IPS DF 4.7 (cell line): ENCODE data around the gene MAP4K4.

Experiments used
- DNase-seq: peaks from one replicate; pipeline ENCODE4 v3.0.0-alpha.2; 2013; ENCODE audit warnings: low spot score; ENCODE audit errors: extremely low read depth

Gene MAP4K4

DNA sequence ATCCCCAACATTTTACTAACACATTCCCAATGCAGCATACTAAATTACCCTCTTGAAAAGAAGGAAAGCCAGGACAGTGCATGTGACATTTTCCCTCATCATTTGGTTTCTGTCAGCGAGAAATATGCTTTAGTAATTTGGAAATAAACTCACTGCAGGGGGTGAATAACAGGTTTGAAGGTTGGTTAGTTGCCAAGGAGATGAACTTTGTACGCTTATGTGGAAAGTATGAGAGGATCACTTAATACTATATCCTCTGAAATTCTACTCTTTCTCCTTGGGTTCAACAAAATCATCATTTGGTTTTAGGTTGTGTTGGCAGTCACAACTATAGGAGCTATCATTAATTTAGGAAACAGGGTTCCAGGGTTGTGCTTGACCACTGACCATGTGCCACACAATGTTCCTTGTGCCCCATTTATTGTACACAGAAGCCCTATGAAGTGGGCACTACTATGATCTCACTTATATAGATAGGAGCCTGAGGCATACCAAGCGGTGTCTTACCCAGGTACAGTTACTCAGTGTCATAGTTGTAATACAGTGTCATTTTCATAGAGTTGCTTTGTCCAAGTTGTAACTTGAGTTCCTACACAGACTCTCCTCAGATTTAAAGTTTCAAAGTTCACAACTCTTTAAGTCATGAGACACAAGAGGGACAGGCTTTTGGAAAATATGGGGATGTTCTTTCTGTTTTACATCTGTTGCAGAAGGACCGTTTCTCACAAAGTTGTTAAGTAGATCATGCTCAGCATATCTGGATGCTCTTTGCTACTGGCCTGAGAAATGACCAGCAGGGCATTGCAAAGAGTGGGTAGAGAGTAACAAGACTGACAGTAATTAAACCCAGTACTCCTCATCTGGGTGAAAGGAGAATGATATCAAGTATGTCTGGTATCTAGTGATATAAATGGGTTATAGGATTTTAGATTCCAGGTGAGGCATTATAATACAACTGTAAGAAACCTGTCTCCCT, 91.8 kb downstream of the MAP4K4 start:
- no peak for DNase-seq

DNA sequence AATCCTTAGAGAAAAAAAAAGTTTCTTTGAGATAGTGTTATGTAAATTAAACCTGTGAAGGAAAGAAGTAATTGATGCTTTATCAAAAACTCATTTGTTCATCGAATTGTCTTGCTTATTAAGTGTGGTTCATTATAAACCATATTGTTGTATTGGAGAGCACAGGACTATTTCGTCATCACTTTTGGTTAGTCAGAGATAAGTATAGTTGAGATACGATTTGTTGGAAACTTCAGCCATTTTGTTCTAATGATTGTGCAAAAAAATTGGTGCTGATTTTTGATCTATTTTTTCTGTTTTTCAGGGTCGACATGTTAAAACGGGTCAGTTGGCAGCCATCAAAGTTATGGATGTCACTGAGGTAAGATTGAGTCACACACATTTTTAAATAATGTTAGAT, 92.9 kb downstream of the MAP4K4 start:
- DNase-seq: no peak

GRCh38 chr2:101790857-101791256, 93.3 kb downstream of the MAP4K4 start:
- DNase-seq: no peak

GRCh38 chr2:101792208-101792607, 94.7 kb downstream of the MAP4K4 start:
- DNase-seq: no peak

- DNase-seq: no peak
These were observed 95.9 kb downstream of the MAP4K4 start for GRCh38 chr2:101793277-101793969.

- no peak for DNase-seq
These were observed 96.6 kb downstream of the MAP4K4 start for GRCh38 chr2:101794141-101794540.

DNA sequence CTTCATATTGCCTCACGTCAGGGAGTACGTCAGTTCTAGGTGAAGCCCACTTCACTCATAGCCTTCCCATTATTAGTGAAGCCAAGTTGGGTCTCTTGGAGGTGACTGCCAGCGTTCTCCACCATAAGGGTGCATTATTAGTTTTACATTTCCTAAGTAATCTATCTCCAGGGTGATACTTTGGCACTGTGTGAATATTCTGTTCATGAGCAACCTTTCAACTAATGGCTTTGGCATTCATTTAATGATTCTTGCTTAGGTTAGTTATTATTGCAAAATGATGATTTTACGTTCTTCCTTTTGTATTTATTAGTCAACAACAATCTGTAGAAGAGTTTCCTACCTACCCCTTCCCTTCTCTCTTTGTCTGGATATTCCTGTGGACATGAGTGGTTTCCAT, 97.5 kb downstream of the MAP4K4 start:
- no peak for DNase-seq

DNA sequence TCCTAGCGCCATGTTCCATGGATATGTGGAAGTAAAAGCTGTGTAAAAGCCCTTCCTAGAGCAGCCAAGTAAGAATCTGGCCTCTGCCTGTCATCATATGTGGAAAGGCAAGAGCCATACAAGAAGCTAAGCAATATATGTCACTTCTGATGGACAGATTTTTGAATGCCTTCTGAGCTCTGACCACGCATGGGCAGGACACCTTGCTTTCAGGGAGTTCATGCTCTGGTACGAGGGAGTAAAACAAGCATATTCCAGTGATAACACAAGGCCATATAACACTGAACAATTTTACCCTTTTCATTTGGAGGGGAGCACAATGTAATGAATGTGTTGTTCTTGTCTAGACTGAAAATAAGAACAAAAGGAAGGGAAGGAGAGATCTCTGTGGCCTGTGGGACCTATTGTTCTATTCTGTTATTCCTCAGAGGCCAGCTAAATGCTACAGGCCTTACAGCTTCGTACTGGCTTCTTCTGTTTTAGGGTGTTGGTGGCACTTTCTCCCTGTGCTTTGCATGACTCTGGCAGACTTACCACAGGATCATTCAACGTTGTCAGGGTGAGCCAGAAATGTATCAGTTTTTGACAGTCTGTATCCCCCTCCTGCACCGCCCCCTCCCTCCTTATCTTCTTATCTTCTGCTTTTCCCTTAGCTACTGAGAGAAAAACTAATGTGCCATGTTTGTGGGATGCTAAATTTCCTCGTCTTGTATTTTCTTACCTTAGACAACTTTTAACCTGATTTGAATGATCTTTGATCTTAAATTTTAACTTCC, 99.5 kb downstream of the MAP4K4 start:
- DNase-seq: no peak

DNA sequence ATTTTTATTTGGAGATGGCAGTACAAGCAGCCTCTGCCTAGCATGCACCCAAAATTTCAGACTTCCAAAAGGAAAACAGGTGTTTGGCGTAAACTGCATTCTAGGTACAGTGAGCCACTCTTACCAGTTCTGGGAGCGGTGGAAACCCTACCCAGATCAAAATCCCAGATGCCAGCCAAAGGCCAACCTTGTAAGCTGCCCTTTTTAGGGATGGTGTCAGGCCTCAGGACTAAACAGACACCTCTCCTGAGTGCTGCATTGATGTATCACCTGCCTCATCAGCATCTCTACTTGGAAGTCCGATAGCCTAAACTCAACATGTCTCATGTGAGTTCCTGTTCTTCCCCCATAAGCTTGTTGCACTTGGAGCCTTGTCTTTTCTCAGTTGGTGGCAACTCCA, 104.0 kb downstream of the MAP4K4 start:
- DNase-seq: no peak

DNA sequence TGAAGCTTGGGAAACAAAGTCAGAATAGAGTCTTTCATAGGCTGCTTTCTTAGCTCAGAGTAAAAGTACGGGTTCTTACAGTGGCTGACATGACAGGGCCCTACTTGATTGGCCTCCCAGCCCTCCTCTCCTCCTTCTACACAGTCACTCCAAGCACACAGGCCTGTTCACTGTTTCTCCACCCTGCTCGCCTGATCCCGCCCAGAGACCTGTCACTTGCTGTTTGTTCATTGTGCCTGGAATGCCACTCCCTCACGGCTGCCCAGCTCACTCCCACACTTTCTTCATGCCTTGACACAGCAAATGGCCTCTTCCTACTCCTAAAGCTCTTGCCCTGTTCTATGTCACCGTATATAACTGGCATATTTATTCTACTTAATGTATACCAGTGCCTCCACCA, 104.8 kb downstream of the MAP4K4 start:
- DNase-seq: no peak

DNA sequence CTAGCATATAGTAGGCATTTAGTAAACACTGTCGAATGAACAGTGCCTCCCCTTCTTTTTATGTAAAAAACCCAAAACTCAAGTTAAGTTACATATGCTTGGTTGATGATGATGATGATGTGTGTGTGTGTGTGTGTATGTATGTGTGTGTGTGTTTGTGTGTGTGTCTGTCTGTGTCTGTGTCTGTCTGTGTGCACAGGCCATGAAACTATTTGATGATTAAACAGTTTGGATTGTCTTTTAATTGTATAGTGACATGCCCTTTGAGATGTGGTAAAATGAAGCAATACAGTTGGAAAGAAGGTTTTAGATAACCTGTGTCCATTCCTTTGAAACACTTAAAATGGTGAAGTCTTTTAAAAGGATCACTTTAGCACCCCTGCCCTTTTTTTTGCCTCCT, 105.6 kb downstream of the MAP4K4 start:
- no peak for DNase-seq

DNA sequence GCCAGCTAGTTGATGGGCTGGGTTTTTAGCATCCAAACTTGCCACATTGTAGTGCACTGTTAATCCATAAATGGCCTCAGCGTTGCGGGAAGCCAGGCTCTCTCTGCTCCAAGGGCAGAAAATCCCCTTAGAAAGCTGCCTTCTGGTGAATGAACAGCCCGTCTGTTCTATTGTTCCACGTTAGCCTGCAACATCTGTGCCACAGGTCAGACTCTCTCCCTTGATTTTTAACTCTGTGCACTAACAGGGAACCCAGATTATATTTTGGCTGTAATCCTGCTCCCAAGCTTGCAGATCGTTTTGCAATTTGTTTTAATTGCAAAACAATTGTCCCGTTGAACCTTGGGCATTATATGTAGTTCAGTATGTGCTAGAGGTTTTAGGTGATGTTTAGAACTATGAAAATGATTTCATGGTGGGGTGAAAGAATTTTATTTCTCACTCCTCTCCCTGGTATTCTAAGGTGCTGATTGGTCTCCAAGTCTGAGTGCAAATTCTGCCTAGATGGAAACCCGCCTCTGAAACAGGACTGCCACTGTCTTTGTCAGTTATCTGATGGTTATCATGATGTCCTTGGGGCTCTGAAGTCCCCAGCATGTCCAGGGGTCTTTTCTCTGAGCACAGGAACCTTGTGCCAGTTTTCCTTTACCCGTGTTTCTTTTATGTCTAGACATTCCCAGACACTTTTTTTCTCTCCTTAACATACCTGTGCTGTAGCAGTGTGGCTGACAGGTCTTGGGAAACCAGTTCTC, 106.6 kb downstream of the MAP4K4 start:
- DNase-seq: no peak

DNA sequence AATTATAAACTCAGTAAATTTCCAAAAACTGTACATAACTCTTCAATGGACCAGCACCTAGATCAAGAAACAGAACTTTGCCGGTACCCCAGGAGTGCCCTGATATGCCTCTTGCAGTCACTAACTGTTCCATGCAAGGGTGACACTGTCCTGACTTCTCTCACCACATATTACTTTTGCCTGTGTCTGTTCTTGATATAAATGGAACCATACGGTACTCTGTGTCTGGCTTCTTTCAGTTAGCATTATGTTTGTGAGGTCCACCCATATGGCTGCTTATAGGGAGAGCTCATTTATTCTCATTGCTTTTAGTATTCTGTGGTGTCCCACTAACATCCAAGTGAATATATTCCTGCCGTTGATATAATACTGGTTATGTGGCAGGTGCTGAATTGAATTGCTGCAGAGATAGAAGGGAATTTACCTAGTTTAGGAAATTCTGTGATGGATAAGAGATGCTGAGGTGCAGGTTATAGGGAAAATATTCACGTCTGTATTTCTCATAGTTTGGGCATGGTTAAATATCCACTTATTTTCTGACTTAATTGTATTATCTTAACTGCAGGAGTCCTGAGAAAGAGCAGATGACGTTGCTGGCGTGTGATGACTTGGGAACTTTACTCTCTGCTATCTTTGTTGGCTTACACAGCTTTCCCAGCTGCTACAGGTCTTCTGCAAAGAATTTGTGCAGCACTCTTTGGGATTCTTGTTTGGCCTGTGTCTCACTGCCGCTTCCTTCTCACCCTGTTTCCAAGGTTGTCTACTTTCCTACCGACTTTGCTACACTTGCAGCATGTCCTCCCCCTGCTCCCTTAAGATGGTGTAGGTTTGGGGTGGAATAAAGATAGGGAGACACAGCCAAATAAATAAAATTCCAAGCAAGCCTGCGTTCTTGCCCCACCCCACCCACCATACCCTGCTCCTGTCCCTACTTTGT, 107.9 kb downstream of the MAP4K4 start:
- no peak for DNase-seq

DNA sequence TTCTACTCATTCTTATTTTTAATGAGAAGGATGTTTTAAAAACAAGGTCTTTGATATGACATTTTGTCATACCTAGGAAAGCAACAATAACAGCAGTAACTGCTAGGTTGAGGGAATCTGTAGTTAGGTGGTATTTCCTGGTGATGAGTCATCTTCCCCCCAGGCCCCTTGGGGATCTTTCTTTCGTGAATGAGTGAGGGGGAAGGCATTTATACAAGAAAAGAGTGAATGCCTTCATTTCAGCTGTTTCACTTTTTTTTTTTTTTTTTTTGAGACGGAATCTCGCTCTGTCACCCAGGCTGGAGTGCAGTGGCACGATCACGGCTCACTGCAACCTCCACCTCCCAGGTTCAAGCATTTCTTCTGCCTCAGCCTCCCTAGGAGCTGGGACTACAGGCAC, 108.6 kb downstream of the MAP4K4 start:
- no peak for DNase-seq

DNA sequence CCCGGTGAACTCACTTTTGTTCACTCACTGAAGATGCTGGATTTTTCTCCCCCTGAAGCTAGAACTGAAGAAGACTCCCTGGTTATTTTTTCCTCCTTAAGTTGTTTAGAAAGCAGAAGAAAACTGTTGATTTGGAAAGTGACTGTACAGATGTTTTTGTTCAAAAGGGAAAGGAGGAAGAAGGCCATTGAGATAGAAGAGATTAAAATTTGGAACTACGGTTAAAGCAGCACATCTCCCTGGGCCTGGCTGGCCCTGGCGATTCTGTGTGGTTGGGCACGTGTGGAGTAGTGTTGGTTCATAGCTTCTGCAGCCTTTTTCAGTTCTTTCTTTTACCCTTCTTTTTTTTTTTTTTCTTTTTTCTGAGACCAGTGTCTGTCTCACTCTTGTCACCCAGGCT, 109.2 kb downstream of the MAP4K4 start:
- DNase-seq: no peak

GRCh38 chr2:101807242-101807641, 109.7 kb downstream of the MAP4K4 start:
- DNase-seq: no peak

DNA sequence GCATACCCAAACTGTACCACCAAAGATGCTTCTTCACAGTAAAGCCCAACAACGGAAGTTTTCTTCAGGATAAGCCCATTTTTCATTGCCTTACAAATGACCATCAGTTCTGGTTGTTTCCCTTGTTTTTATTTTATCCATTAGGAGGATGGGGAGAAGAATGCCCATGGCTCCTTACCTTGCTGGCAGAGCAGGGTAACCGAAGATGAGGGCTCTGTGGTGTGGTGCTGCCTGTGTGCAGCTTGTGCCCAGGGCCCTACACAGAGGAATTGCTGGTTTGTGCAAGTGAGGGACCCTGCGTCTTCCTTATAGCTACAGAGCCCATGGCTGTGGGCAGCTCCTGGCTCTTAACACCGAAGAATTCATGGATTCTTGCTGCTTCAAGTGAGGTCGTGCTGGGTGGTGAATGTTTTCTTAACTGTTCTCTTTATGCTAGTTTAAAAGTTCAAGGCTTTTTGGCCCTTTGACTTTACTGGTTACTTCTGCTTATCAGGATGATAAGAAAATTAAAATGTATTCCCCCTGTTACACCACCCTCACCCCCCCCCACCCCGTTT, 110.6 kb downstream of the MAP4K4 start:
- DNase-seq: no peak

DNA sequence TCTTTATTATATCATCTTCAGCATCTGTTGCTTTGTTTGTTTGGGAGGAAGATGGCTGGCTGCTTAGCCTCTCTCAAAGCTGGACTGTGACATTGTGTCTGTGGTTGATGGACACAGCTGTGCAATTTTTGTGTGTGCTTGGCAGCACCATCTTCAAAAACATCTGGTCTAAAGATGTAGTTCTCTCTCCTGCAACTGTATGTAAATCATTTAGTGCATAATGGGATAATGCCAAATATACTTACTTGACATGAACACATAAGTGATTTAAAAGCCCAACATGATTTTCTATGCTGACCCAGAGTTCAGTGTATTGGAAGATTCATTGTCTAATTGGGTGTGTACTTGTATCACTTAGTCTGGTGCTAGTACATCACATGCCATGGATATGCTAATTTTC, 112.2 kb downstream of the MAP4K4 start:
- DNase-seq: no peak

DNA sequence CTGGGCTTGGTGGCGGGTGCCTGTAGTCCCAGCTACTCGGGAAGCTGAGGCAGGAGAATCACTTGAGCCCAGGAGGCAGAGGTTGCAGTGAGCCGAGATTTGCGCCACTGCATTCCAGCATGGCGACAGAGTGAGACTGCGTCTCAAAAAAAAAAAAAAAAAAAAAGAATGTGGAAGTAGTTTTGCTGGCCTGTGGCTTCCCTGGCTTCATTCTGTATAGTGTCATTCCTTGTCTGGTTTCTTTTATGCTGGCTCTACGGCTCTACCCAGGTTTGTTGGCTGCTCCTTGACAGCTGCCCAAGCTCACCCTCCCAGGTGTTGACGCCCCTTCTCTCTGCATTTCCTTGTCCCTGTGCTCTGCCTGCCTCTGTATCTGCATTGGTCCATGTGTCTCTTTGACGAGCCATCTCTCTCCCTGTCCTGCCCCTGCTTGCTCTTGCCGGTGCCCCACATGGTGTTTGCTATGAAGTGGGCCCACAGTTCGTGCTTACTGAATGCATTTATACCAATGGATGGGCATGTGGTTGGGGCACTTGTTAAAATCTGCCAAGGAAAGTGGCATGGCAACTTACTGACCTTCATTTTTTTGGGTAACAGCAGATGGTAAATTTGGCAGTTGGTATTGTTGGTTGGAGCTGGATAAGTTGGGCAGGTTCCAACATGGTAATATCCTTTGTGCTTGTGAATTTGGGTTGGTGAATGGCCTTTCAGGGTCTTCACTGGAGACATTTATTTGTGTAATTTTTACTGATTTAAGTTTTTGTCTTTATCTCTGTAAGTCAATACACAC, 113.9 kb downstream of the MAP4K4 start:
- DNase-seq: no peak
